Endothelial cell of umbilical vein (primary cell): ENCODE data around the gene TTLL11. TPM values are rescaled to one million over a fixed set of nuclear protein-coding genes. Genes with fewer than 3 reads are reported as not detected.

Source experiments
- BruUV-seq: library from RNA; stranded (reverse); fragments of 400-500 nt; replicated peaks from 2 replicates; lab custom pipeline; 2021; lab: Mats Ljungman, UMichigan
- CTCF ChIA-PET: fragments of 300-600, 350-600 bp; sonication (Branson Sonifier 250); formaldehyde crosslinking; loops from one replicate; lab custom pipeline; 2021; ENCODE audit warnings: antibody characterized with exemption, inconsistent platforms; lab: Charles Lee
- POLR2A ChIA-PET: fragments of 300-600, 350-600 bp; sonication (Branson Sonifier 250); formaldehyde crosslinking; loops from one replicate; lab custom pipeline; 2021; ENCODE audit warnings: antibody characterized with exemption, inconsistent platforms; lab: Charles Lee
- DNase-seq: peaks from one replicate; pipeline ENCODE4 v3.0.0-alpha.2; 2011; ENCODE audit warnings: low read depth, low spot score
- FAIRE-seq: peaks from 2 replicates; lab custom pipeline; 2011; peaks lifted over from hg19 to GRCh38; lab: Jason Lieb, UNC
- H2AFZ ChIP-seq: 2 replicates; pipeline ENCODE4 v1.6.0; 2012; ENCODE audit warnings: low read depth, low read length, control low read depth, inconsistent platforms
- H3K27ac ChIP-seq: 2 replicates; pipeline ENCODE4 v1.5.1; 2011; ENCODE audit warnings: low read depth, mild to moderate bottlenecking, control low read depth, low read length, moderate library complexity; ENCODE audit not compliant: insufficient read depth
- H3K27me3 ChIP-seq, 2 experiments: 2 replicates each; pipeline versions ENCODE4 v1.6.0 to v1.6.1; 2011; ENCODE audit warnings: low read length in 2 of 2, mixed read lengths in 1 of 2; ENCODE audit not compliant: control insufficient read depth in 2 of 2, insufficient read depth in 2 of 2
- H3K36me3 ChIP-seq, 2 experiments: 2 replicates in 1 of 2; 3 replicates in 1 of 2; pipeline ENCODE4 v1.5.1; 2011; ENCODE audit warnings: low read length in 2 of 2, mild to moderate bottlenecking in 1 of 2, moderate library complexity in 1 of 2; ENCODE audit not compliant: control insufficient read depth in 2 of 2, insufficient read depth in 2 of 2; ENCODE audit errors: extremely low read depth in 1 of 2
- H3K4me1 ChIP-seq: 3 replicates; pipeline ENCODE4 v1.5.1; 2011; ENCODE audit warnings: mild to moderate bottlenecking, low read length; ENCODE audit not compliant: control insufficient read depth, insufficient read depth; ENCODE audit errors: extremely low read depth
- H3K4me2 ChIP-seq: 2 replicates; pipeline ENCODE4 v1.6.1; 2011; ENCODE audit warnings: low read length, control low read depth, mixed read lengths; ENCODE audit not compliant: insufficient read depth
- H3K4me3 ChIP-seq, 3 experiments: fragments of 200-600 bp in 1 of 3; sonication (generic), shearing (Covaris generic) in 1 of 3; replicated peaks in 1 of 3; 2 replicates each; pipeline ENCODE4 v1.5.1; 2011 to 2016; ENCODE audit warnings: control low read depth in 3 of 3, low read length in 3 of 3, mild to moderate bottlenecking in 2 of 3, inconsistent platforms in 1 of 3, low read depth in 1 of 3, moderate library complexity in 1 of 3; ENCODE audit not compliant: insufficient read depth in 1 of 3
- H3K79me2 ChIP-seq: 2 replicates; pipeline ENCODE4 v1.6.0; 2012; ENCODE audit warnings: low read length, inconsistent platforms; ENCODE audit not compliant: control insufficient read depth, insufficient read depth
- H3K9ac ChIP-seq: replicated peaks from 2 replicates; pipeline ENCODE3; 2011; ENCODE audit warnings: low read length, control low read depth; ENCODE audit not compliant: insufficient read depth; ENCODE audit errors: extremely low read depth
- H3K9me1 ChIP-seq: replicated peaks from 3 replicates; pipeline ENCODE4 v1.6.0; 2011; ENCODE audit warnings: mild to moderate bottlenecking, low read length; ENCODE audit not compliant: control insufficient read depth, insufficient read depth; ENCODE audit errors: extremely low read depth
- H3K9me3 ChIP-seq: replicated peaks from 2 replicates; pipeline ENCODE4 v1.5.1; 2012; ENCODE audit warnings: low read length, inconsistent platforms; ENCODE audit not compliant: control insufficient read depth, insufficient read depth
- H4K20me1 ChIP-seq: replicated peaks from 2 replicates; pipeline ENCODE3; 2011; ENCODE audit warnings: mild to moderate bottlenecking, low read length; ENCODE audit not compliant: control insufficient read depth, insufficient read depth; ENCODE audit errors: extremely low read depth
- CTCF ChIP-seq, 2 donors: IDR thresholded peaks; 1 replicate in 1 of 2; 2 replicates in 1 of 2; pipeline ENCODE4 v1.5.1; 2011; ENCODE audit warnings: low read length in 2 of 2, mild to moderate bottlenecking in 2 of 2, moderate library complexity in 2 of 2, control low read depth in 1 of 2, inconsistent platforms in 1 of 2, low read depth in 1 of 2; ENCODE audit not compliant: insufficient read depth in 1 of 2; ENCODE audit errors: extremely low read depth in 1 of 2
- EZH2 ChIP-seq: IDR thresholded peaks from 2 replicates; pipeline ENCODE4 v1.6.1; 2012; ENCODE audit warnings: borderline replicate concordance, low read depth, mild to moderate bottlenecking, moderate library complexity, low read length, inconsistent platforms; ENCODE audit not compliant: severe bottlenecking
- FOS ChIP-seq: IDR thresholded peaks from 2 replicates; pipeline ENCODE4 v1.6.1; 2011; ENCODE audit warnings: mild to moderate bottlenecking, low read length, moderate library complexity, borderline replicate concordance; ENCODE audit not compliant: insufficient read depth
- GATA2 ChIP-seq: IDR thresholded peaks from 2 replicates; pipeline ENCODE4 v1.7.0; 2011; ENCODE audit warnings: low read depth, mild to moderate bottlenecking, moderate library complexity, mixed read lengths, low read length; ENCODE audit not compliant: insufficient read length, insufficient read depth
- JUN ChIP-seq: IDR thresholded peaks from 2 replicates; pipeline ENCODE4 v1.6.1; 2011; ENCODE audit warnings: borderline replicate concordance, low read depth; ENCODE audit not compliant: insufficient read length, insufficient read depth
- MAX ChIP-seq: IDR thresholded peaks from 2 replicates; pipeline ENCODE4 v1.6.1; 2011; ENCODE audit not compliant: insufficient read depth, insufficient read length
- MYC ChIP-seq: IDR thresholded peaks from one replicate; pipeline ENCODE4 v1.6.1; 2011; ENCODE audit warnings: mild to moderate bottlenecking, low read depth, low read length
- POLR2A ChIP-seq: IDR thresholded peaks from 2 replicates; pipeline ENCODE4 v1.6.1; 2012; ENCODE audit warnings: low read depth, mild to moderate bottlenecking, control low read depth, low read length
- POLR2AphosphoS5 ChIP-seq: IDR thresholded peaks from 2 replicates; pipeline ENCODE4 v1.6.1; 2012; ENCODE audit warnings: low read depth, mild to moderate bottlenecking, control low read depth, low read length, moderate library complexity; ENCODE audit not compliant: insufficient read depth
- dilution Hi-C: fragments of 300-500 bp; cut with MboI; formaldehyde crosslinking; loops from one replicate; pipeline ENCODE4 v1.15.0; 2019; ENCODE audit warnings: low sequenced_read_pairs; ENCODE audit not compliant: extremely low pct_ligation_motif_present
- intact Hi-C: fragments of 100-400 bp; cut with micrococcal nuclease; formaldehyde crosslinking; loops from one replicate; pipeline ENCODE4 v1.10.0; 2022
- polyA plus RNA-seq, 4 experiments: library from polyadenylated mRNA; depleted of rRNA in 3 of 4; stranded (reverse) in 3 of 4; unstranded in 1 of 4; fragments of >200 nt; gene quantifications; 2 replicates each; pipeline versions ENCODE4 v1.2.1 to v1.2.3, GENCODE V29; 2011 to 2012; ENCODE audit warnings: missing spikeins in 1 of 4
- total RNA-seq: library from RNA; stranded (reverse); gene quantifications from 2 replicates; pipeline ENCODE4 v1.2.3, GENCODE V29; 2021

The TTLL11 gene
- total and polyA plus RNA-seq, 2 donors (not counting 3 experiments of a cell fraction or from before 2014, with no cell fraction given) = 4.9 to 5.1 TPM

- TF ChIP-seq MAX (no peak), JUN (no peak), CTCF (IDR thresholded peaks at IDR 0.05; ENCODE audit: extremely low read depth in 1 of 2, insufficient read depth in 1 of 2, low read depth in 1 of 2, low read length in 2 of 2) (no peak), EZH2 (no peak), POLR2AphosphoS5 (no peak), GATA2 (no peak), MYC (no peak), FOS (no peak), POLR2A (no peak)
- no TSS peak for BruUV-seq
- no peak overlapping the region for H3K4me3 ChIP-seq
- no peak overlapping the region for H3K4me2 ChIP-seq
- H3K36me3 ChIP-seq = no peaks in the 10 kb centered on the region
- H3K9me3 ChIP-seq = no peaks in the 10 kb centered on the region
- intact Hi-C loops (no loop called here), dilution Hi-C loops (no loop called here)
- no peak overlapping the region for H3K9ac ChIP-seq
- FAIRE-seq (no peak), DNase-seq (no peak)
- no peak overlapping the region for H2AFZ ChIP-seq
- H3K27ac ChIP-seq = no peak overlapping the region
- ChIA-PET POLR2A (no interaction called here), CTCF (interaction anchor here (1.0 to 6.1 kb wide), 5 partner anchors 8 to 218 kb away, joined by 4 to 73 read pairs (median 25); no protein-coding TSS in a partner anchor)
- H3K27me3 ChIP-seq = no peaks in the 10 kb centered on the region
- peaks cover 35% of the 10 kb centered on the region for H3K4me1 ChIP-seq
- no peaks in the 10 kb centered on the region for H3K79me2 ChIP-seq
- no peaks in the 10 kb centered on the region for H3K9me1 ChIP-seq
- no peaks in the 10 kb centered on the region for H4K20me1 ChIP-seq
These were observed 39.4 kb upstream of the TTLL11 start for GRCh38 chr9:122132539-122132938.
